DOHH2 (cell line): ENCODE results near the gene AUNIP.

Experiments
- H3F3A ChIP-seq: fragments of 200-600 bp; sonication (generic), shearing (Covaris generic); 2 replicates; pipeline ENCODE4 v1.6.0; 2016; ENCODE audit warnings: antibody characterized with exemption, mild to moderate bottlenecking; ENCODE audit not compliant: control insufficient read depth, insufficient read depth
- H3K27ac ChIP-seq: fragments of 200-600 bp; sonication (generic); 2 replicates; pipeline ENCODE4 v1.5.1; 2014; ENCODE audit warnings: low read depth, mild to moderate bottlenecking, low read length, moderate library complexity
- H3K27me3 ChIP-seq: fragments of 200-600 bp; sonication (generic); 2 replicates; pipeline ENCODE4 v1.6.1; 2014; ENCODE audit warnings: mild to moderate bottlenecking, low read length, mixed read lengths; ENCODE audit not compliant: control insufficient read depth
- H3K36me3 ChIP-seq: fragments of 200-600 bp; sonication (generic); 2 replicates; pipeline ENCODE4 v1.6.1; 2014; ENCODE audit warnings: mild to moderate bottlenecking, low read length, moderate library complexity, mixed read lengths; ENCODE audit not compliant: control insufficient read depth
- H3K4me1 ChIP-seq: fragments of 200-600 bp; sonication (generic); 2 replicates; pipeline ENCODE4 v1.6.1; 2014; ENCODE audit warnings: mild to moderate bottlenecking, low read length, mixed read lengths; ENCODE audit not compliant: control insufficient read depth
- H3K4me2 ChIP-seq: fragments of 200-600 bp; sonication (generic); 2 replicates; pipeline ENCODE4 v1.6.0; 2014; ENCODE audit warnings: mild to moderate bottlenecking, low read length, moderate library complexity
- H3K4me3 ChIP-seq: fragments of 200-600 bp; sonication (generic); 2 replicates; pipeline ENCODE4 v1.5.1; 2014; ENCODE audit warnings: mild to moderate bottlenecking, low read length, mixed read lengths
- H3K79me2 ChIP-seq: fragments of 200-600 bp; sonication (generic); 2 replicates; pipeline ENCODE4 v1.6.1; 2014; ENCODE audit warnings: mild to moderate bottlenecking, low read length, mixed read lengths; ENCODE audit not compliant: control insufficient read depth
- H3K9me2 ChIP-seq: fragments of 200-600 bp; sonication (generic); replicated peaks from 2 replicates; pipeline ENCODE4 v1.6.1; 2014; ENCODE audit warnings: mild to moderate bottlenecking, low read length, mixed read lengths; ENCODE audit not compliant: control insufficient read depth
- H3K9me3 ChIP-seq: fragments of 200-600 bp; sonication (generic); 2 replicates; pipeline ENCODE4 v1.6.1; 2014; ENCODE audit warnings: antibody characterized with exemption, low read length, mixed read lengths; ENCODE audit not compliant: control insufficient read depth, insufficient read depth
- H4K20me1 ChIP-seq: fragments of 200-600 bp; sonication (generic); 2 replicates; pipeline ENCODE4 v1.6.0; 2014; ENCODE audit warnings: low read depth, mild to moderate bottlenecking, antibody characterized with exemption, low read length, moderate library complexity; ENCODE audit not compliant: control insufficient read depth, insufficient read depth
- CTCF ChIP-seq: fragments of 200-600 bp; sonication (generic); IDR thresholded peaks from one replicate; pipeline ENCODE4 v1.5.1; 2014; ENCODE audit warnings: antibody characterized with exemption, mild to moderate bottlenecking, low read depth, low read length; ENCODE audit not compliant: poor library complexity, severe bottlenecking
- EZH2phosphoT487 ChIP-seq: fragments of 200-600 bp; sonication (generic); IDR thresholded peaks from 2 replicates; pipeline ENCODE4 v1.6.1; 2017; ENCODE audit warnings: borderline replicate concordance, mild to moderate bottlenecking, antibody characterized with exemption, low read length, moderate library complexity, mixed read lengths

AUNIP gene

GRCh38 chr1:25813734-25814471 is 45.4 kb downstream of the AUNIP start:
- no peak overlapping the region for H3K4me3 ChIP-seq
- no peak overlapping the region for H3K27ac ChIP-seq
- H3F3A ChIP-seq: no peaks in the 10 kb centered on the region
- no peaks in the 10 kb centered on the region for H3K27me3 ChIP-seq
- H3K79me2 ChIP-seq: no peaks in the 10 kb centered on the region
- no peaks in the 10 kb centered on the region for H3K9me2 ChIP-seq
- H3K4me1 ChIP-seq: peaks cover 30% of the 10 kb centered on the region
- H3K4me2 ChIP-seq: no peak overlapping the region
- TF ChIP-seq EZH2phosphoT487: no peak
- peak; percentile 13 for TF ChIP-seq CTCF
- no peaks in the 10 kb centered on the region for H4K20me1 ChIP-seq
- no peaks in the 10 kb centered on the region for H3K9me3 ChIP-seq
- no peaks in the 10 kb centered on the region for H3K36me3 ChIP-seq

GRCh38 chr1:25813071-25813733 is 46.1 kb downstream of the AUNIP start:
- H3K9me2 ChIP-seq: no peaks in the 10 kb centered on the region
- no peak overlapping the region for H3K4me3 ChIP-seq
- no peak overlapping the region for H3K4me2 ChIP-seq
- H3K79me2 ChIP-seq: no peaks in the 10 kb centered on the region
- H3K27ac ChIP-seq: no peak overlapping the region
- H3K27me3 ChIP-seq: no peaks in the 10 kb centered on the region
- H3K4me1 ChIP-seq: peaks cover 25% of the 10 kb centered on the region
- no peaks in the 10 kb centered on the region for H3K9me3 ChIP-seq
- no peaks in the 10 kb centered on the region for H3F3A ChIP-seq
- TF ChIP-seq EZH2phosphoT487 (no peak), CTCF (no peak)
- H3K36me3 ChIP-seq: no peaks in the 10 kb centered on the region
- no peaks in the 10 kb centered on the region for H4K20me1 ChIP-seq

GRCh38 chr1:25811384-25812082 is 47.7 kb downstream of the AUNIP start:
- no peaks in the 10 kb centered on the region for H3K79me2 ChIP-seq
- no peaks in the 10 kb centered on the region for H3K36me3 ChIP-seq
- TF ChIP-seq EZH2phosphoT487: no peak
- TF ChIP-seq CTCF: no peak
- no peak overlapping the region for H3K27ac ChIP-seq
- H3K9me2 ChIP-seq: no peaks in the 10 kb centered on the region
- H4K20me1 ChIP-seq: no peaks in the 10 kb centered on the region
- H3K9me3 ChIP-seq: no peaks in the 10 kb centered on the region
- no peak overlapping the region for H3K4me3 ChIP-seq
- peaks cover 22% of the 10 kb centered on the region for H3K4me1 ChIP-seq
- no peak overlapping the region for H3K4me2 ChIP-seq
- no peaks in the 10 kb centered on the region for H3K27me3 ChIP-seq
- H3F3A ChIP-seq: no peaks in the 10 kb centered on the region
